Mucosa of rectum (tissue), 2 donors: ENCODE data around the gene FDXR.

ENCODE experiments used
- H3K27ac ChIP-seq, 2 donors: one replicate each; pipeline ENCODE4 v1.7.0; 2013; ENCODE audit warnings: inconsistent platforms in 2 of 2, low read depth in 2 of 2, low read length in 2 of 2
- H3K27me3 ChIP-seq, 2 donors: one replicate each; pipeline ENCODE4 v1.7.0; 2013; ENCODE audit warnings: low read length in 2 of 2; ENCODE audit not compliant: control insufficient read depth in 2 of 2, insufficient read depth in 2 of 2
- H3K36me3 ChIP-seq, 2 donors: one replicate each; pipeline ENCODE4 v1.7.0; 2013; ENCODE audit warnings: low read length in 2 of 2; ENCODE audit not compliant: control insufficient read depth in 2 of 2, insufficient read depth in 2 of 2
- H3K4me1 ChIP-seq, 2 donors: one replicate each; pipeline ENCODE4 v1.7.0; 2013; ENCODE audit warnings: low read length in 2 of 2, mild to moderate bottlenecking in 1 of 2; ENCODE audit not compliant: control insufficient read depth in 2 of 2, insufficient read depth in 2 of 2
- H3K4me3 ChIP-seq, 2 donors: one replicate each; pipeline ENCODE4 v1.7.0; 2013; ENCODE audit warnings: low read length in 2 of 2
- H3K9ac ChIP-seq, 2 donors: one replicate each; pipeline ENCODE4 v1.7.0; 2013; ENCODE audit warnings: low read length in 2 of 2, low read depth in 1 of 2, mild to moderate bottlenecking in 1 of 2
- H3K9me3 ChIP-seq, 2 donors: one replicate each; pipeline ENCODE4 v1.7.0; 2013; ENCODE audit warnings: low read length in 2 of 2; ENCODE audit not compliant: control insufficient read depth in 2 of 2
- donor health status: healthy.
- donor health status: Normal muscosa, but diverticular disease.

The FDXR gene

DNA sequence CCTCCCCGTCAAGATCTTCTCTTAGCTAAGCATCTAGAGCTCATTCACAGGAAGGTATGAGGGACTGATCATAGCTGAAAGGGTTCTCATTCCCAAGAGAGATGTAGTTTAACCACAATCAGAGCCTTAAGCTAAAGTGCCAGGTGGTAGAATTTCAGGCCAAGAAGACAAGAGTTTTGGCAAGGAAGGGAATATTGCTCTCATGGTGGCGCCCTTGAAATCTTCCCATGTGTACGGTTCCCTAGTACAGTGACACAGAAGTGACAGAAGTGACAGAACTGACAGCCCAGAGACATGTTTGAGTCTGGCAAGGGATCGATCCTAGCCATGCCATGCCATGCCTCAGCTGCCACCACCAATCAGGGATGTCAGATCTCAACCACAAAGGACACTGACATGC is 15.6 kb downstream of the FDXR start:
- Histone ChIP-seq H3K9ac (no peak overlapping the region), H3K4me1 (peaks cover 6 to 11% of the 10 kb centered on the region in 2 donors), H3K27ac (no peak overlapping the region), H3K36me3 (no peaks in the 10 kb centered on the region), H3K27me3 (peaks cover 46 to 60% of the 10 kb centered on the region in 2 donors), H3K9me3 (no peaks in the 10 kb centered on the region), H3K4me3 (no peak overlapping the region)

DNA sequence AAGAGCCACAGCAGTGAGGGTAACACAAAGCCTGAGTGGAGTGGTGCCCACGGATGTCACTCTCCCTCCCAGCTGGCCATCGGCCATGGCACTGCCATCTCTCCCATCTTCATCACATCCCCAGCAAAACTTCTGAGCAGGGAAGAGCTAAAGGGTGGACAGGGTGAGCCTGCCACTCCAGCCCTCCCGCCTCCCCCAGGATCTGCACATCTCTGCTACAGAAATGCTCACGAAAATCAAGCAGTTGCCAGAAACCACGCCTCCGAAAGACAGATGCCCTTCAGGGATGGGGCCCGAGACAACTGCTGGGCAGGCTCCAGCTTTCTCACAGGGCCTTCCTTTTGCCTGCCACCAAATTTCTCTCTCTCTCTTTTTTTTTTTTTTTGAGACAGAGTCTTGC is 16.7 kb downstream of the FDXR start:
- H3K27ac ChIP-seq, result no peak overlapping the region
- no peak overlapping the region for H3K9ac ChIP-seq
- no peak overlapping the region for H3K4me3 ChIP-seq

DNA sequence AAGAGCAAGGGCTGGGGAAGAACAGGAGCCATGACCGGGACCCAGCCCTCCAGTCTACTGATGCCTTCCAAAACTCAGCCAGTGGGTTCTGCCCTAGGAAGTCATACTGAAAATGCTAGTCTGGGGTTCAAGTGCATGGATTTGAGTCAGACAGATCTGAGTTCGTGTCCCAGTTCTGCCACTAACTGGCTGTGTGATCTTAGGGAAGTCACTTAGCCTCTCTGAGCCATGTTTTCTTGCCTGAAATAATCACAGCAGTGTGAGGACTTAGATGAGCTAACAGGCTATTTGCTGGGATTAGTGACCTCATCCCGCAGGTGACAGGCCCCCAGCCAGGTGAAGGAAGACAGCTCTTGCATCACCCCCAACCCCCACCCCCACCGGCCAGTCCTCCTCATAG is 17.5 kb downstream of the FDXR start:
- no peaks in the 10 kb centered on the region for H3K9me3 ChIP-seq
- H3K9ac ChIP-seq, result no peak overlapping the region
- peaks cover 49 to 65% of the 10 kb centered on the region in 2 donors for H3K27me3 ChIP-seq
- H3K27ac ChIP-seq, result no peak overlapping the region
- H3K4me1 ChIP-seq, result peaks cover 0 to 3% of the 10 kb centered on the region in 2 donors
- no peaks in the 10 kb centered on the region for H3K36me3 ChIP-seq
- H3K4me3 ChIP-seq, result no peak overlapping the region

More for the DNA sequence above, 16.7 kb downstream of the FDXR start:
- H3K36me3 ChIP-seq, result no peaks in the 10 kb centered on the region
- H3K4me1 ChIP-seq, result peaks cover 0 to 7% of the 10 kb centered on the region in 2 donors
- peaks cover 47 to 66% of the 10 kb centered on the region in 2 donors for H3K27me3 ChIP-seq
- H3K9me3 ChIP-seq, result no peaks in the 10 kb centered on the region

DNA sequence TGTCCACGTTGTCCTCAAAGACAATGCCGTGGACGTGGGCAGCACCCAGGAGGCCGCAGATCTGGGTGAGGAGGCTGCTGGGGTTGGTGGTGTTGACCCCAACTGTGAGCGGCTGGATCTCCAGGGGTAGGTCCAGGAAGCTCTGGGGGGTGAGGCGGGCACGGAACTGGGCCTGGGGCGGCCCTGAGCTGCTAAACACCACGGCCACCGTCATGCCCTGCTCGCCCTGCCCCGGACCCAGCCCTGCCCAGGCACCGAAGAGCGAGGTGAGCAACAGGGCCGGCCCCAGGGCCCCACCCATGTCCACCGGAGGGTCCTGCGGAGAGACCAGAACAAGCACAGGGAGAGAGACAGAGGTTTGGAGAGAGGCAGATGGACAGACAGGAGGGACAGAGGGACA is 18.0 kb downstream of the FDXR start:
- no peak overlapping the region for H3K9ac ChIP-seq
- H3K27me3 ChIP-seq, result peaks cover 46 to 61% of the 10 kb centered on the region in 2 donors
- no peaks in the 10 kb centered on the region for H3K9me3 ChIP-seq
- H3K4me3 ChIP-seq, result no peak overlapping the region
- no peaks in the 10 kb centered on the region for H3K4me1 ChIP-seq
- no peak overlapping the region for H3K27ac ChIP-seq
- no peaks in the 10 kb centered on the region for H3K36me3 ChIP-seq

DNA sequence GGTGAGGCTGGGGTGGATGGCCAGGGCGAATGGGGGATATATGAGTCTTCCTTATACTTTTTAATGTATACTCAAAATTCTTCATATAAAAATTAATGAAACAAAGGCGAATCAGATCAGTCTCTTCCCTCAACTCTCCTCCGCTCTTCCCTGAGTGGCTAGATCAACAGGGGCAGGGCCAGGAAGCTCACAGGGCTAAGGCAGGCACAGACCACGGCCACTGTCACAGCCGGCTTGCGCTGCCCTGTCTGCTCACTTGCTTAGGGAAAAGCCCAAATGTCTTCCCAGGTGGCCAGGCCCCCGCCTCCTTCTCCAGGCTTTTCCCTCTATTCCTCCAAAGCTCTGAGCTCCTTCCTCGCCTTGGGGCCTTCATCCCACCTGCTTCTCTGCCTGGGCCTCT is 19.1 kb downstream of the FDXR start:
- peaks cover 41 to 56% of the 10 kb centered on the region in 2 donors for H3K27me3 ChIP-seq

DNA sequence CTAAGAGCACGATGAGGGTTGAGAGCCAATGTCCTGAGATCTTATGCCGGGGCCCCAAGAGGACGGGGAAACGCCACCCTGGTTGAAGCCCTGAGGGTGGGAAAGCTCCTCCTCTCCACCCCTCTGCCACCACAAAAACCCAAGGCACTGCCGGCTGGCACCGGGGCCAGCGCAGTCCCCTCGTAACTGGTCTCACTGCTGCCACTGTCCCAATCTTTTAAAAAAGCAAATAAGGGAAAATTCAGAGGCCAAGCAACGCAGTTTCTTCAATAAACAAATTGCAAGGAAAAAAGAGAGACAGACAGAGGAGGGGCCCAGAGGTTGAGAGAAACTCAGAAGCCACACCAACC is 19.8 kb downstream of the FDXR start:
- Histone ChIP-seq H3K27me3 (peaks cover 39 to 54% of the 10 kb centered on the region in 2 donors), H3K27ac (no peak overlapping the region), H3K4me3 (no peak overlapping the region), H3K9me3 (no peaks in the 10 kb centered on the region), H3K4me1 (no peaks in the 10 kb centered on the region), H3K36me3 (no peaks in the 10 kb centered on the region), H3K9ac (no peak overlapping the region)

More for the DNA sequence above, 19.1 kb downstream of the FDXR start:
- no peaks in the 10 kb centered on the region for H3K9me3 ChIP-seq
- H3K36me3 ChIP-seq, result no peaks in the 10 kb centered on the region
- no peaks in the 10 kb centered on the region for H3K4me1 ChIP-seq
- H3K9ac ChIP-seq, result no peak overlapping the region
- H3K4me3 ChIP-seq, result no peak overlapping the region
- no peak overlapping the region for H3K27ac ChIP-seq

DNA sequence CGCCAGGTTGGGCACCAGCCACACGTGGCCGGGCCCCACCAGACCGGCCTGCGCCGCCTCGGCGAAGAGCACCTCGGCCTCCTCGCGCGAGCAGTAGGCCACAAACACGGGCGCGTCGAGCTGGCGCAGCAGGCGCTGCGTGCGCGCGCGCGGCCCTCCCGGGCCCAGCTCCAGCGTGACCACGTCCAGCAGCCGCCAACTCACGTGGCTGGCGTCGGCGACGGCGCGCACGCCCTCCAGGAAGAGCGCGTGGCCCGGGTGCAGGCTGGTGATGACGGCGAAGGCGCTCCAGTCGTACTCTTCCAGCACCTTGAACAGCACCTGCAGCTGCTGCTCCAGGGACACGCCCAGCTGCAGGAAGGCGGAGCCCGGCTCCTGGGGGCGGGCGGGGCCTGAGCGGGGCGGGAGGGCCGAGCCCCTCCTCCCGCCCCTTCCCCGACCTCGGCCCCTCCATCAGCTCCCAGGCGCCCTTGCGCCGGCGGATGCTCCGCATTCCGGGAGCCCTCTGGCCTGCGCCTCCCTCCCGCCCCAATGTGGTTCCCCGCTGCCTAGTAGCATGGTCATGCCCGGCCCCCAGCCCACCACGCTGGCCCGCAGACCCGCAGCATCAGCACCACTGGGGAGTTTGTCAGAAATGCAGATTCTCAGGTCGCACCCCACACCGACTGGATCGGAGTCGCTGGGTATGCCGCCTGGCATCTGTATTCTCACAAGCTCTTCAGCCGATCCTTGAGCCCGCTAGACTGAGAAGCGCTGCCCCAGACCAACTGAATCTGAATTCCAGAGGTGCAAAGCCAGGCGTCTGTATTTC is 20.4 kb downstream of the FDXR start:
- Histone ChIP-seq H3K27ac (no peak overlapping the region), H3K4me3 (no peak overlapping the region), H3K27me3 (peaks cover 38 to 52% of the 10 kb centered on the region in 2 donors), H3K36me3 (no peaks in the 10 kb centered on the region), H3K4me1 (no peaks in the 10 kb centered on the region), H3K9me3 (no peaks in the 10 kb centered on the region), H3K9ac (no peak overlapping the region)

DNA sequence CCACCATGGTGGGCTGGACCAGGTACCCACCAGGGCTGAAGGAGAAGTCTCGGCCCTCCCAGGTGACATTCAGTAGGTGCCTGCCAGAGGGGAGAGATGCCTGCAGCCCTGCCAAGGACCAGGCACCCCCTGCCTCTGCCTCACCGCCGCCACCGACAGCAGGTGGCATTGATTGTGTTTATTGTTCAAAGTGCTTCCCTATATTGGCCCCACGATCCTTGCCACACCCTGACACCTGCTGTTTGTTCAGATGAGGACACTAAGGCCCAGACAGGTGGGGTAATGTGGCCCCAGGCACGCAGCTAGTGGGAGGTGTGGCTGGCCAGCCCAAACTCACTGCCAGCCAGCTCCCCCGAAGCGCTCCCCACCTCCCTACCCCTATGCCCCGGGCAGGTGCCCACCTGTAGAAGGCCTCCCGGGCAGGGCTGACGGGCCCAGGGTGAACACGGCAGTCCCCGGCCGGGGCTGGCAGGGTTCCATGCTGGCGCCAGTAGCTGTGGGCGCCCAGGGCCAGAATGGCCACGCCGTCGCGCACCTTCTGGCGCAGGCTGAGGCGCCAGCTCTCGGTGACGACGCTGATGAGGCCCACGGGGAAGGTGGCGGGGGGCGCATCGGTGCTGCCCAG is 21.1 kb downstream of the FDXR start:
- no peaks in the 10 kb centered on the region for H3K4me1 ChIP-seq
- no peak overlapping the region for H3K27ac ChIP-seq
- H3K27me3 ChIP-seq, result peaks cover 33 to 44% of the 10 kb centered on the region in 2 donors
- H3K9me3 ChIP-seq, result no peaks in the 10 kb centered on the region
- no peaks in the 10 kb centered on the region for H3K36me3 ChIP-seq
- H3K9ac ChIP-seq, result no peak overlapping the region
- H3K4me3 ChIP-seq, result no peak overlapping the region

DNA sequence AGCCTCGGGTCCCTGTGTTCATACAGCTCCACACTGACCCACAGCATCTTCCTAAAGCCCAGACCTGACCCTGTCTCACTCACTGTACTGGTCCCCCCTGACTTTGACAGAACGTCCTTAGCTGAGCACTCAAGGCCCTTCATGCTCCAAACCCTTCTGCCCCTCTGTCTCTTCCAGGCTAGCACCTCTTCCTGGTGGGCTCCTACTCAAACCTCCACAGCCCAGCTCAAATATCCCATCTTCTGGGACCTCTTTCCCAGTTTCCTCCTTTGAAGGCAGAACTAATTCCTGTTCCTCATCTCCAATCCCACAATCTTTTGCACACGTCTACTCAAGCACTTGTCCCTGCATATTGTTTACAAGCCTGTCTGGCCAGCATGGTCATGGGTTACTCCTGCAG is 21.9 kb downstream of the FDXR start:
- Histone ChIP-seq H3K4me3 (no peak overlapping the region), H3K36me3 (no peaks in the 10 kb centered on the region), H3K27me3 (peaks cover 33 to 44% of the 10 kb centered on the region in 2 donors), H3K27ac (no peak overlapping the region), H3K9me3 (no peaks in the 10 kb centered on the region), H3K9ac (no peak overlapping the region), H3K4me1 (no peaks in the 10 kb centered on the region)

DNA sequence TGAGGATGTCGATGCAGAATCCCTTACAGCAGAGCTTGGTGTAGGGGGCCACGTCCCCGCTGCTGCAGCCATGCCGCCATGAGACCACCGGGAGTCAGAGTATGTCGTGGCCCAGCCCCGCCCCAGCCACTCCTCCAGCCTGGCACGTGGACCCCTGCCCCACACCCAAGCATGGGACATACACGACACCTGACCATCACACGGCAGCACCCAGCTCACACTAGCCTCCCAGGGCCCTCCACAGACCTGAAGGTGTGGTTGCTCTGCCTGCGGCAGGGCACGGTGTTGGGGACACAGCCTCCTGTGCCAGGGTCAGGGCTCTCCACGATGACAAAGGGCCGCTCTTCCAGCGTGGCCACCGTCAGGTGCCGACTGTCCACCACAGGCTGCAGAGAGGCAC is 22.5 kb downstream of the FDXR start:
- Histone ChIP-seq H3K4me1 (no peaks in the 10 kb centered on the region), H3K4me3 (no peak overlapping the region), H3K27me3 (peaks cover 30 to 39% of the 10 kb centered on the region in 2 donors), H3K9me3 (no peaks in the 10 kb centered on the region), H3K27ac (no peak overlapping the region), H3K36me3 (no peaks in the 10 kb centered on the region), H3K9ac (no peak overlapping the region)
